ENCODE measurements around the gene FCRL6.

The FCRL6 gene

GRCh38 chr1:159800177-159800930 is 1.8 kb upstream of the FCRL6 start:
- TF ChIP-seq POLR2A (IDR thresholded peaks at IDR 0.05; ENCODE audit: extremely low read depth, insufficient read length) (no peak), MAX (IDR thresholded peaks at IDR 0.05; ENCODE audit: low read depth, low read length) (no peak), CTCF (IDR thresholded peaks at IDR 0.05; ENCODE audit: low read depth, low read length) (no peak), MYC (IDR thresholded peaks at IDR 0.05; ENCODE audit: low read depth, low read length) (no peak)
- DNase-seq (ENCODE audit: low read depth) = peak; percentile 85
- H3K4me3 ChIP-seq (ENCODE audit: low read depth, low read length) = no peak overlapping the region

- DNase-seq (ENCODE audit: low read depth) = peak; percentile 42
- no peak for TF ChIP-seq POLR2A (IDR thresholded peaks at IDR 0.05; ENCODE audit: extremely low read depth, insufficient read length)
- TF ChIP-seq MAX (IDR thresholded peaks at IDR 0.05; ENCODE audit: low read depth, low read length) = no peak
- TF ChIP-seq MYC (IDR thresholded peaks at IDR 0.05; ENCODE audit: low read depth, low read length) = no peak
- peak; percentile 31 for TF ChIP-seq CTCF (IDR thresholded peaks at IDR 0.05; ENCODE audit: low read depth, low read length)
- no peak overlapping the region for H3K4me3 ChIP-seq (ENCODE audit: low read depth, low read length)
Measured at GRCh38 chr1:159803956-159804689, 2.0 kb downstream of the FCRL6 start.

- TF ChIP-seq POLR2A (IDR thresholded peaks at IDR 0.05; ENCODE audit: extremely low read depth, insufficient read length) = no peak
- no peak for TF ChIP-seq MAX (IDR thresholded peaks at IDR 0.05; ENCODE audit: low read depth, low read length)
- no peak for TF ChIP-seq MYC (IDR thresholded peaks at IDR 0.05; ENCODE audit: low read depth, low read length)
- no peak for TF ChIP-seq CTCF (IDR thresholded peaks at IDR 0.05; ENCODE audit: low read depth, low read length)
- DNase-seq (ENCODE audit: low read depth) = no peak
- H3K4me3 ChIP-seq (ENCODE audit: low read depth, low read length) = no peak overlapping the region
Measured at GRCh38 chr1:159804924-159805323, 2.8 kb downstream of the FCRL6 start.

- TF ChIP-seq MAX (IDR thresholded peaks at IDR 0.05; ENCODE audit: low read depth, low read length) = no peak
- no peak for TF ChIP-seq POLR2A (IDR thresholded peaks at IDR 0.05; ENCODE audit: extremely low read depth, insufficient read length)
- no peak for DNase-seq (ENCODE audit: low read depth)
- no peak overlapping the region for H3K4me3 ChIP-seq (ENCODE audit: low read depth, low read length)
Measured at GRCh38 chr1:159815926-159816325, 13.8 kb downstream of the FCRL6 start.

- H3K4me3 ChIP-seq (ENCODE audit: low read depth, low read length) = no peak overlapping the region
- DNase-seq (ENCODE audit: low read depth) = no peak
- TF ChIP-seq POLR2A (IDR thresholded peaks at IDR 0.05; ENCODE audit: extremely low read depth, insufficient read length) (no peak), MAX (IDR thresholded peaks at IDR 0.05; ENCODE audit: low read depth, low read length) (no peak), MYC (IDR thresholded peaks at IDR 0.05; ENCODE audit: low read depth, low read length) (no peak), CTCF (IDR thresholded peaks at IDR 0.05; ENCODE audit: low read depth, low read length) (no peak)
Measured at GRCh38 chr1:159817276-159818041, 15.3 kb downstream of the FCRL6 start.

Data from NB4 (cell line).